A204.1 (cell line): ENCODE results near the gene RNF145.
"Not testable (repeated sequence)": the region's sequence is repeated elsewhere in the genome, so short reads cannot be mapped to it uniquely, and the experiment has no call there.

Source experiments
- FAIRE-seq: peaks from 2 replicates; lab custom pipeline; 2012; peaks lifted over from hg19 to GRCh38; lab: Jason Lieb, UNC

RNF145 gene, protein sequence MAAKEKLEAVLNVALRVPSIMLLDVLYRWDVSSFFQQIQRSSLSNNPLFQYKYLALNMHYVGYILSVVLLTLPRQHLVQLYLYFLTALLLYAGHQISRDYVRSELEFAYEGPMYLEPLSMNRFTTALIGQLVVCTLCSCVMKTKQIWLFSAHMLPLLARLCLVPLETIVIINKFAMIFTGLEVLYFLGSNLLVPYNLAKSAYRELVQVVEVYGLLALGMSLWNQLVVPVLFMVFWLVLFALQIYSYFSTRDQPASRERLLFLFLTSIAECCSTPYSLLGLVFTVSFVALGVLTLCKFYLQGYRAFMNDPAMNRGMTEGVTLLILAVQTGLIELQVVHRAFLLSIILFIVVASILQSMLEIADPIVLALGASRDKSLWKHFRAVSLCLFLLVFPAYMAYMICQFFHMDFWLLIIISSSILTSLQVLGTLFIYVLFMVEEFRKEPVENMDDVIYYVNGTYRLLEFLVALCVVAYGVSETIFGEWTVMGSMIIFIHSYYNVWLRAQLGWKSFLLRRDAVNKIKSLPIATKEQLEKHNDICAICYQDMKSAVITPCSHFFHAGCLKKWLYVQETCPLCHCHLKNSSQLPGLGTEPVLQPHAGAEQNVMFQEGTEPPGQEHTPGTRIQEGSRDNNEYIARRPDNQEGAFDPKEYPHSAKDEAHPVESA

DNA sequence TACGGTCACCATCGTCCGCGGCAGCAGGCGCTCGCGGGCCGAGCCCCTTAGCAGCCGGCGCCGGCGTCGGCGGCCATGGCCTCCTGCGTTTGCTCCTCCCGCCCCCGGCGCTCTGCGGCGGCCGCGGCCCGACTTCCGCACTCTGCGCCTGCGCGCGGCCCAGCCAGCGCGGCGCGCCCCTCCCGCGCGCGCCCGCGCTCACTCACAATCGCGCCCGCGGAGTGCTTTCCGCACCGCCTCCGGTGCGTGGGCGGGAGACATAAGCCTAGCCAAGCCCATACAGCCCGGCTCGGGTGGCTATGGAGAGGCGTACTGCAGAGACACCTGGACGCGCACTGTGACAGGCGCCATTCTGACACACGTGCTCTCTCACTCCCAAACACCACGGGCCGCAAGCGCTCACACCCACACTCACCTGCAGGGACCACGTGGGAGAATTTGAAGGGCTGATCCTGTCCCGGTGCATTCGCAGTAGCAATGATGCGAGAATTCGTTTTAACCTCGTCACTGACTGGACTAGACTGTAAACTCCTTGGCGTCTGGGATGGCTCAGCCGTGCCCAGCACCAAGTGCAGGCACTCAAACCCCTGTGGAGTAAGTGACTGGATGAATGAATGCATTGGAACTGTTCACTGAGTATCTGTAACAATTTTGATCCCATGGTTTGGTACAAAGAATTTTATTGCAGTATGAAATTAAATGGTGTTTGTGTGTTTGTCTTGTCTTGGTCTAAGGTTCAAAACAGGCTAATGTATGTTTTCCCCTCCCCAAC lies at the start of gene RNF145:
Gene RNF145, minus strand, starts transcription at position 116 of the 772 bp plus-strand sequence. CDS start 5,936 bp downstream, outside the sequence.
- no peak for FAIRE-seq

DNA sequence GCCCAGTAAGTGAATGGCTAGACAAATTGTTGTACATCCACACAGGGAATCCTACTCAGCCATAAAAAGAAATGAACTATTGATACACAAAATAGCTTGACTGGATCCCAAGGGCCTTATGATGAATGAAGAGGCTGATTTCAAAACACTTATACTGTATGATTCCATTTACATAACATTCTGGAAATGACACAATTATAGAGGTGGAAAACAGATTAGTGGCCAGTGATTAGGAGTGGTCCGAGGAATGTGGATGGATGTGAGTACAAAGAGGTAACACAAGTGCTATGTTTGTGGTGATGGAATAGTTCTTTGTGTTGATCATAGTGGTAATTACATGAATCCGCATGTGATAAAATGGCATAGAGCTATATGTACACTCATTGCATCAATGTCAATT lies 49.0 kb upstream of the RNF145 start:
- no peak for FAIRE-seq

DNA sequence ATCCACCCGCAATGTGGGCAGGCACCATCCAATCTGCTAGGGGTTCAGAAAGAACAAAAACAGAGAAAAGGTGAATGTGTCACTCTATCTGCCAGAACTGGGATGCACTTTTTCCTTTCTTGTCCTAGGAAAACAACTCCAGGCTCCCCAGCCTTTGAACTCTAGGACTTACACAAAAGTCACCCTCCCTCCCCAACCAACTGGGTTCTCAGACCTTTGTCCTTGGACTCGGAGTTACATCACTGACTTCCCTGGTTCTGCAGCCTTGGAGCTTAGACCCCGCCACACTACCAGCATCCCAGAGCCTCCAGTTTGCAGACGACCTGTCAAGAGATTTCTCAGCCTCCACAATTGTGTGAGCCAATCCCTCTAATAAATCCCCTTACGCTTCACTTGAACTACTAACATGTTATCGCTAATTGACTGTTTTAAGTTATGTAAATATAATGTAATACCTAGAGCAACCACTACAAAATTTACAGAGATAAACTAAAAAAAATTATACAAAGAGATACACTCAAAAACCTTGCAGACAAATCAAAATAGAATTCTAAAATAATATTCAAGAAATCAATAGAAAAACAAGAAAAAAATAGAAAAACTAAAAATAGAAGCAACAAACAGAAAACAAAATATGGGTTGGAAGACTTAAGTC lies 48.4 kb upstream of the RNF145 start:
- peak; percentile 60 for FAIRE-seq

DNA sequence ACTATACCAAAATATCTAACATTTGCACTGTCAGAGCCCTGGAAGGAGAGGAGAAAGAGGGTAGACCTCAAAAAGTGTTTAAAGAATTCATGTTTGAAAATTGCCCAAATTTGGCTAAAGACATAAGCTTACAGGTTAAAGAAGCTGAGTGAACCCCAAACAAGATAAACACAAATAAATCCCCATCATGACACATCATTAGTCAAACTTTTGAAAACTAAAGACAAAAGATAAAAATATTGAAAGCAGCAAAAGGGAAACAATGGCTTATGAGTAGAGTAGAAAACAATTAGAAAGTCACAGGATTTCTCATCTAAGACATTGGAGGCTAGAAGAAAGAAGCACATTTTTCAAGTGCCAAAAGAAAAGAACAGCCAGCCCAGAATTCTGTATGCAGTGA lies 47.7 kb upstream of the RNF145 start:
- FAIRE-seq, result no peak

DNA sequence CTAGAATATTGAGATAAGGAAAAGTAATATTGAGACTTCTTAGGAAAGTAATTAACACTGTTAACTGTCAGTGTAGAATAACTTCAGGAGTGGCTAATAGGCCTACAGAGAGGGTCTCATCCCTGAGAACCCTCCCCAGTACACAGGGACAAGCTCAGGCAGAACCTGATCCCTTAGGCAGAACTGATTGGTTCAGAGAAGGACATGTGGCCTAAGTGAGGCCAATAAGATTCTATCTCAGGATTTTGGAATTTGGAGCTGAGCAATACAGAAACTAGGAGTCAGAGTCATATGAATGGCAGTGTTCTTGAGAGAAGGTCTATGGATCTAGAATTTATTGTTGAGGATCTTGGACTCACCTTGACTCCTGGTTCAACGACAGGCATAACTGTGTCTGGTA lies 42.8 kb upstream of the RNF145 start:
- FAIRE-seq, result no peak

DNA sequence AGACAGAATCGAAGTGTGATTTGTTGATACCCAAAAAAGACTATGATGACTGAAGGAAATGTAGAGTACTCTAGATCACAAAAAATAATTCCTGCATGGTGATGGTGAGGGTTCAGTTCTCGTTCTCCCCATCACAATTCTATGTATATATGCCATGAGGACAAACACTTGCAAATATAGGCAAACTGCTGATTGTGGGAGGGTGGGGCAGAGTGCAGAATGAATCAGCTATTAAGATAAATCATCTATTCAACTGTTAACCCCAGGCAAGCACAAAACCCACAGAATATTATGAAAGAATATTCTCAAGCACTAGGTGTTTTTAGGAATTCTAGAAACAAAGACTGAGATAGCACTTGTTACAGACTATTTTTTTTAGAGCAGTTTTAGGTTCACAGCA lies 39.8 kb upstream of the RNF145 start:
- no peak for FAIRE-seq

DNA sequence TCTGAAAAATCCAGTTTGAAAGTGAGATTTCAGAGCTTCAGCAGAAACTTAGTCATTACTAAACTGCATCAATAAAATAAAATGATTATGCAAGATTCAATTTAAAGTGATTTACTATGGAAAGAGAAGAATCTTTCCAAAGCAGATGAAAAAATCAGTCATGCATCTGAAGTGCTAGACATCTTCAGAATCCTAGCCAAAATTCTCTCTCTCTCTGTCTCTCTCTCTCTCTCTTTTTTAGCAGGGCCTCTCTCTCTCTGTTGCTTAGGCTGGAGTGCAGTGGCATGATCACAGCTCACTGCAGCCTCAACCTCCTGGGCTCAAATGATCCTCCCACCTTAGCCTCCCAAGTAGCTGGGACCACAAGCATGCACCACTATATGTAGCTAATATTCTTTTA lies 35.5 kb upstream of the RNF145 start:
- no peak for FAIRE-seq

DNA sequence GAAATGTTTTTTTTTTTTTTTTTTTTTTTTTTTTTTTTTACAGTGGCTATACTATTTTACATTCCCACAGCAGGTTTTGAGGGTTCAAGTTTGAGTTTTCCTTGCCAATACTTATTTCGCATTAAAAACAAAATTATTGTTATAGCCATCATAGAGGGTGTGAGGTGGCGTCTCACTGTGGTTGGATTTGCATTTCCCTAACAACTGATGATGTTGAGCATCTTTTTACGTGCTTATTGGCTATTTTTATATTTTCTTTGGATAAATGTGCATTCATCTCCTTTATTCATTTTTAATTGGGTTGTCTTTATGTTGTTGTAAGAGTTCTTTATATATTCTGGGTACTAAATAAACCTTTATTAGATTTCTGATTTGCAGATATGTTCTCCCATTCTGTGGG lies 34.8 kb upstream of the RNF145 start:
- no peak for FAIRE-seq

DNA sequence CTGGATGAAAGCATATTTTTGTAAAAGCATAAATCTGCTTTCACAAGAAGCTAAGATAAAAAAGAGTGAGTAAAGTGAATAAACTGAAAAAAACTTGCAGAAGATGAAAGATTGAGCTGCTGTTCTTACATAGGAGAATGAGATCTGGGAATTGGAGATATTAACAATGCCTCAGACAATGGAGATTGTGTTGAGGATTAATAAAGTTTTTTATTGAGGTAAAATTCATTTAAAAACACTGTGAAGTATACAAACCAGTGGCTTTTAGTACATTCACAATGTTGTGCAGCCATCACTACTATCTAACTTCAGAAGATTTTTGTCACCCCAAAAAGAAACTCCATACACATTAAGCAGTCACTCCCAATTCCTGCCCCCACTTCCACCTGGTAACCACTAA lies 34.0 kb upstream of the RNF145 start:
- FAIRE-seq, result no peak

DNA sequence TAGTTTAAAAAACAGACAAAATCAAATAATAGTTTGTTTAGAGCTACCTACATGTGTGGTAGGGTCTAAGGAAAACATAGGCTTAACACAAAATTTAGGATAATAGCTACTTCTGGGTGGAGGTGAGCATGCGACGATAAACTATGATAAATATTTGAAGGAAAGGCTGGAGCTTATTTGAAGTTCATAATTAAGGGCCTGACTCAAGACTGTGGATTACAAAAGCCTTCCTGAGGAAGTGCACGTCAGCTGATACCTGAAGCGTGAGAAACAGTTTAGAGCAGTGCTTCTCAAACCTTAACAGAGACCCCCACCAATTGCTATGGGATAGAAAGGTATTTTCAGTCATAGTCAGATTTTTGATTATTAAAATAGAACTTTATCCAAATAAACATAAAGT lies 33.3 kb upstream of the RNF145 start:
- no peak for FAIRE-seq

DNA sequence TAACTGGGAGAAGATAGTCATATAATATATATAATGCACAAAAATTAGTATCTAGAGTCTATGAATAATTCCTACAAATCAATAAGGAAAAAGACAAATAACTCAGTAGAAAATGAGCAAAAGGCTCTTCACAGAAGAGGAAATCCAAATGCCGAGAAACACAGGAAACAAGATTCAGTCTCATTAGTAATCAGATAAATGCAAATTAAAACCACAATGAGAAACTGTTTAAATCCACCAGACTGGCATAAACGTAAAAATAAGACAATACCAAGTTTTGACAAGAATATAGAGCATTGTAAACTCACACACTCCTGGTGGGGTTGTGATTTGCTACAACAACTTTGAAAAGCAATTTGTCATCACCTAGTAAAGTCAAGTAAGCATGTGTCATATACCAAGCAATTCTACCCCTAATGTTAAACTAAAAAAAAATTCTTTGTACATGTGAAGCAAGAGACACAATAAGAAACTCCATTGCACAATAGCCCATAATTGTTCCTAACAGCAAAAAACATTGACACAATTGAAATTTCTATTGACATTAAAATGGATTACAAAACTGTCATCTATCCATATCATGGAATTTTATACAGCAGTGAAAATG lies 32.7 kb upstream of the RNF145 start:
- no peak for FAIRE-seq

DNA sequence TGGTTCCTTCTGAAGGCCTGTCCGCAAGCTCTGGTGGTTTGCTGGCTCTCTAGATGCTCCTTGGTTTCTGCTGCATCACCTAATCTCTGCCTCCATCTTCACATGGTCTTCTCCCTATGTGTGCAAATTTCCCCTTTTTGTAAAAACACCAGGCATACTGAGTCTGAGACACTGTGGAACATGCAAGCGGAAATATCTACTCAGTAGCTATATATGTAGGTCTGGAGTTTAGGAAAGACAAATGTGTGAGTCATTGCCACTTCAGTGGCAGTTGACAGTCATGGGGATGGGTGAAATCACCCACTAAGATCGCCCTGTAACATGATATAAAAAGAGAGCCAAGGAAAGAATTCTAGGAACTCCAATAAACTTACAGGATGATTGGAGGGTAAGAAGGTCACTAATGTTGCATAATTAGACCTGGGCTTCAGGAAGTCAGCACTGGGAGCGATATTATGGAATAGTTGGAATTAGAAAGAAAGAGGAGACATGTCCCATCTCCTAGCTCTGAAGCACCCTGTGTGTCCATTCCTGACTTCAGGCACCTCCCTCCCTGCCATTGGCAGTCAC lies 31.0 kb upstream of the RNF145 start:
- FAIRE-seq, result no peak

DNA sequence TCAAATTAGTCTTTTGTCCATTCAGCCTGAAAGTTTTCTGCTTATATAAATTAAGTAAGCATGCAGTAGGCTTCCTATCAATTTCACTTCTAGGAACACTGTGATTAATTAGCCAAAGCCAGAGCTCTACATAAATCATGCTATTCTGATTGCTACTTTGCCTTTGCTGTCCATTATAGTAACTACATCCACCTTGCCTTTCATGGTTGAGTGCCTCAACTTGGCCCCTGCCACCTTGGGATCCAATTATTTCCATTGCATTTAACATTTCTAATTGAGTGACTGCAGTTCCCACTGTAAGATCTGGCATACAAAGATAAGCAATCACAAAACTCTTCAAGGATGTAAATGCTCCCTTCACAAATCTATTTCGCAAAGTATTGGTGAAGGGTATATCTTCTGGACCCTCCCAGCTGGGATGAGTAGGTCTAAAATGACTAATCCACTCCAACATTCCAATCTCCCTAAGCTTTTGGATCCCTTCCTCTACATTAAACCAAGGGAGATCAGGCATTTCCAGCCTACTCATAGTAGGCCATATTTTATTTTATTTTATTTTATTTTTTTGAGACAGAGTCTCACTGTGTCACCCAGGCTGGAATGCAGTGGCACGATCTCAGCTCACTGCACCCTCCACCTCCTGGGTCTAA lies 26.6 kb upstream of the RNF145 start:
- FAIRE-seq, result not testable (repeated sequence)

DNA sequence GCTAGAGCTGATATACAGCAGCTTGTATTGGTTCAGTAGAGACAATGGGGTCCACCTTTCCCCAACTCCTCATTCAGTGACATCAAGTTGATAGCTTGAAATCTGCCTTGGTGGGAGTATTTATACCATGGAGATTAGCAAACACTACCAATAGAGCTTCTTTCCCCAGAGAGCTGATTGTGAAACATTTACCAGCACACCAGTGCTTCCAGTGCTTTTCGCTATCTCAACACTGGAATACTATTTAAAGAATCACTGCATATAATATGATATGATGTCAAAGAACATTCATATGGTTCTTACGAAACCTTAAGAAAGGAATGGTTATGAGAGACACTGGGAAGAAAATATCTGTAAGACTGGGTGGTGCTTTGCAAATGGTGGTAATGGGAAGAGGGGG lies 21.8 kb upstream of the RNF145 start:
- FAIRE-seq, result no peak

DNA sequence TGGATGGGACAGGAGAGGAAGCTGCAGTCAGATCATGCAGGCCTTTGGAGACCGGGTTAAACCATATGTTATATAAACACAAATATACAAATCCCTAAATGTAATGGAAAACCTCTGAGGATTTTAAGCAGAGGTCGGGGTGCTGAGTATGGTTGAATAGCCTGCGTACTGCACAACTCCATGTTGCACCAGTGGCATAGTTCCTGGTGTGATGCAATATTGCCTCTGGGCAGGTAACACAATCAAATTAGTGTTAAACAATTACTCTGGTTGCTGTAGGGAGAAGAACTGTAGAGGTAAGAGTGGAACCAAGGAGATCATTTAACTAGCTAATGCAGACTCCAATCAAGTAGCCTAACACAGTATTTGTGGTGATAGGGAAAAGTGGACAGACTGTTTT lies 21.3 kb upstream of the RNF145 start:
- no peak for FAIRE-seq

DNA sequence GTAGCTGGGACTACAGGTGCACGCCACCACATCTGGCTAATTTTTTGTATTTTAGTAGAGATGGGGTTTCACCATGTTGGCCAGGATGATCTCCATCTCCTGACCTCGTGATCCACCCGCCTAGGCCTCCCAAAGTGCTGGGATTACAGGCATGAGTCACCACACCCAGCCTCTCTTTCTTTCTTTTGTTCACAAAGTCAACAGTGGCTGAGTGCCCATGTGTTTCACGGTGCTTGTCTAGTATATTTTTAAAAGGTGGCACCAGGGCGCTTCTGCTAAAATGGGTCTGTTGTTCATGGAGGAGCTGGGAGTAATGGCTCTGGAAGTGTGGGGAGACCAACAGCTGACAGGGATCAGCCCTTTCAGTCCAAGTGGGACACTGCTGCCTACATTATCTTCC lies 18.7 kb upstream of the RNF145 start:
- not testable (repeated sequence) for FAIRE-seq

DNA sequence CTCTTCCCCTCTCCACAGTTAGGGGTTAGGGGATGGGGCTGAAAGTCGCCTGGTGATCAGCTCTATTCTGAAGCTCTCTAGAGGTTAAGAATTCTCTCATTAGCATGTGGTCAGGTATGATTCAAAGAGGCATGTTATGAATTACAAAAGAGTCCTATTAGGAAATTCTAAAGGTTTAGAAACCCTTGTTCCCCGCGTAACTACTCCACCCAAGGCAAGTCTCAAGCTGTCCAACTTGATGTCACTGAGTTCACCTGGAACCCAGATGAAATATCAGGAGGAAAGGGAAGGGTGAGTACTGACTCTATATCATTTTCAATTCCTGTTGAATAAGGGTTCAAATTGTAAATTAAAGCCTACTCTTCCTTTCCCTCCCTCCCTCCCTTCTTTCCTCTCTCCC lies 18.1 kb upstream of the RNF145 start:
- FAIRE-seq, result no peak

DNA sequence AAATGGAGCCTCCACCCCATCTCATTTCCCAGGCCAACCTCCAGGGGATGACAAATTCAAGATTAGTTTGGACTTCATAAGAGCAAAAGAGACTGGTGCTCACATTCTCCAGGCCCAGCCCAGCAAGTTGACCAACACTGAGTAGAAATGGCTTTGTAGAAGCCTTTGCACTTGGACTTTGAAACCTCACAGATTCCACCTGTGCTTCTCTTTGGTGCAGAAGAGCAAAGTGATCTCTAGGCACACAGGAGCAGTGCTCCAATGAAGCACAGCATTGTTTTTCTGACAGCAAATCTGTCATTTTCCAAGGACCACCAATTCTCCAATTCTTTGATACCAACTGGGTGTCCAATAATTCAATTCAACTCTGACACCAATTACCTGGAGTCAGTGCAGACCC lies 17.1 kb upstream of the RNF145 start:
- FAIRE-seq, result no peak

DNA sequence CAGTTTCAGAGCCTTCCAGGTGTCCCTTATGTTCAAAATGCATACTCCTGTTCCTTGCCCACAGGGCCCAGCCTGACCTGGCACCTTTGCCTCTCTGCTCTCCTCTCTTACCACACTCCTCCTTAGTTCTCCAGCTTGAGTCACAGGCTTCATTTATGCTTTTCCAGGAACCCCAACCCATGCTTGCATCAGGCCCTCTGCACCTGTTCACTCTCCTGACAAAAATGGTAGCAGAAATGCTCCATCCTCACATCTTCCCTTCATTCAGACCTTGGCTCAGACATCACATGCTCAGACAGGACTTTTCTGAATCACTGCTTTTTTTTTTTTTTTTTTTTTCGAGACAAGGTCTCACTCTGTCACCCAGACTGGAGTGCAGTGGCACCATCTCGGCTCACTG lies 15.1 kb upstream of the RNF145 start:
- FAIRE-seq, result no peak

DNA sequence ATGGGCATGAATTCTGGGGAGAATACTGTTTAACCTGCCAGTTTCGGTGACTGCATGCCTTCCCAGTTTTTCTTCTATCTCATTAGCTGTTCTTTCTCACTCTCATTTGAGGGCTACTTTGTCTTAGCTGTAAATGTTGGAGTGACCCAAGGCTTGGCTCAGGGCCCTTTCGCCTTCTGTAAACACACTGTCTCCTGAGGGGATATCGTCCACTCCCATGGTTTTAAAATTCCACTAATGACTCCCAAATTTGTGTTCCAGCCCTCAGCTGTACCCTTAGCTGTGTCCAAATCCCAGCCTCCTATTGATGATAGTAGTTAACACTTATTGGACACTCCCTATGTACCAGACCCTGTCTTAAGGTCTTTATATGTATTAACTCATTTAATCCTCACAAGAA lies 14.1 kb upstream of the RNF145 start:
- FAIRE-seq, result no peak

DNA sequence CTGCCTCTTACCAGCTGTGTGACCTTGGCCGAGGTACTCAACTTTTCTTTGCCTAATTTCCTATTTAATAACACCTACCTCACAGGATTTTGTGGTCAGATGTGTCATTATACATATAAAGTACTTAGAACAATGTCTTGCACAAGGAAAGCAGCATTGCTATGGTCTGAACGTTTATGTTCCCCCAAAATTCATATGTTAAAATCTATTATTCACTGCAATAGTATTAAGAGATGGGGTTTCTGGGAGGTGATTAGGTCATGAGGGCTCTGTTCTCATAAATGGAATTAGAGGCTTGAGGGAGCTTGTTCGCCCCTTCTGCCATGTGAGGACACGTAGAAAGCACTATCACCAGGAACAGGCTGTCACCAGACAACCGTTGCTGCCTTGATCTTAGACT lies 10.9 kb upstream of the RNF145 start:
- FAIRE-seq, result no peak
